ENCODE measurements around the gene ATP6V1A. TPM values are rescaled to one million over a fixed set of nuclear protein-coding genes. Genes with fewer than 3 reads are reported as not detected.
A peak's percentile ranks its signal among the peaks of the same experiment; 100 is the strongest.

ATP6V1A gene
- total RNA-seq: 102 TPM
- long read RNA-seq, full-length matches to known transcripts: 14 of 41 reads
- long read RNA-seq, partial matches to known transcripts: 21 of 41 reads
- long read RNA-seq, other reads (novel, unspliced or antisense): 6 of 41 reads

- Histone ChIP-seq H3K27me3 (no peaks in the 10 kb centered on the region), H3K4me1 (peaks cover 45% of the 10 kb centered on the region)
- intact Hi-C loops (cut with DNase I): no loop called here
Observed at GRCh38 chr3:113746548-113747282, at the start of gene ATP6V1A. ATP6V1A (plus strand) TSS chr3:113747035; CDS start chr3:113778754, 31,719 bp downstream.

GRCh38 chr3:113697500-113698090 is 49.2 kb upstream of the ATP6V1A start:
- TF ChIP-seq CTCF (IDR thresholded peaks at IDR 0.05): no peak
- Histone ChIP-seq H3K4me3 (peak overlapping the region; percentile 65), H3K27ac (peak overlapping the region; percentile 98), H3K4me1 (peaks cover 29% of the 10 kb centered on the region), H3K36me3 (no peaks in the 10 kb centered on the region), H3K9me3 (no peaks in the 10 kb centered on the region), H3K27me3 (no peaks in the 10 kb centered on the region)
- no peak for ATAC-seq
- intact Hi-C loops (cut with DNase I): no loop called here
- no peak for DNase-seq

More at GRCh38 chr3:113746548-113747282, at the start of gene ATP6V1A:
- no peak for TF ChIP-seq CTCF (IDR thresholded peaks at IDR 0.05)
- Histone ChIP-seq H3K9me3 (no peaks in the 10 kb centered on the region), H3K27ac (peak within 1 kb of the TSS; percentile 99), H3K4me3 (peak within 1 kb of the TSS; percentile 85), H3K36me3 (no peaks in the 10 kb centered on the region)
- peak; percentile 89 for DNase-seq
- ATAC-seq: peak; percentile 70

- no peaks in the 10 kb centered on the region for H3K9me3 ChIP-seq
- intact Hi-C loops (cut with DNase I): no loop called here
- no peak overlapping the region for H3K27ac ChIP-seq
- no peaks in the 10 kb centered on the region for H3K36me3 ChIP-seq
- H3K4me3 ChIP-seq: no peak overlapping the region
- TF ChIP-seq CTCF (IDR thresholded peaks at IDR 0.05): no peak
- no peak for DNase-seq
- ATAC-seq: no peak
- peaks cover 29% of the 10 kb centered on the region for H3K4me1 ChIP-seq
- H3K27me3 ChIP-seq: no peaks in the 10 kb centered on the region
Observed at GRCh38 chr3:113698213-113698742, 48.6 kb upstream of the ATP6V1A start.

- Histone ChIP-seq H3K27me3 (no peaks in the 10 kb centered on the region), H3K27ac (no peak overlapping the region), H3K9me3 (no peaks in the 10 kb centered on the region), H3K4me1 (peaks cover 29% of the 10 kb centered on the region), H3K36me3 (no peaks in the 10 kb centered on the region), H3K4me3 (peak overlapping the region; percentile 39)
- no peak for TF ChIP-seq CTCF (IDR thresholded peaks at IDR 0.05)
- DNase-seq (no peak), ATAC-seq (no peak)
- intact Hi-C loops (cut with DNase I): no loop called here
Observed at GRCh38 chr3:113698956-113699355, 47.9 kb upstream of the ATP6V1A start.

GRCh38 chr3:113707835-113708234 is 39.0 kb upstream of the ATP6V1A start:
- DNase-seq: no peak
- Histone ChIP-seq H3K36me3 (no peaks in the 10 kb centered on the region), H3K27me3 (no peaks in the 10 kb centered on the region), H3K27ac (no peak overlapping the region), H3K4me3 (no peak overlapping the region), H3K4me1 (no peaks in the 10 kb centered on the region), H3K9me3 (no peaks in the 10 kb centered on the region)
- intact Hi-C loops (cut with DNase I): no loop called here
- ATAC-seq: no peak
- no peak for TF ChIP-seq CTCF (IDR thresholded peaks at IDR 0.05)

All from upper lobe of right lung (tissue), 1 donor.